MM.1S (cell line): ENCODE measurements around the gene CCNB2.

Experiments used
- EZH2 ChIP-seq: fragments of 300-600 bp; sonication (generic); optimal IDR thresholded peaks from 2 replicates; pipeline ENCODE3; 2017; ENCODE audit warnings: low read depth, mild to moderate bottlenecking, antibody characterized with exemption, low read length, mixed read lengths
- EZH2phosphoT487 ChIP-seq: fragments of 300-600 bp; sonication (generic); IDR thresholded peaks from 2 replicates; pipeline ENCODE4 v1.6.1; 2018; ENCODE audit warnings: antibody characterized with exemption, low read length
- TF ChIP-seq, protein P1 (sequence below): fragments of 300-600 bp; sonication (generic); IDR thresholded peaks from 2 replicates; pipeline ENCODE4 v1.5.1; 2016; ENCODE audit warnings: antibody characterized with exemption, low read length, mixed read lengths

GRCh38 chr15:59166601-59167265 lies 61.8 kb downstream of the CCNB2 start:
- TF ChIP-seq, protein P1, sequence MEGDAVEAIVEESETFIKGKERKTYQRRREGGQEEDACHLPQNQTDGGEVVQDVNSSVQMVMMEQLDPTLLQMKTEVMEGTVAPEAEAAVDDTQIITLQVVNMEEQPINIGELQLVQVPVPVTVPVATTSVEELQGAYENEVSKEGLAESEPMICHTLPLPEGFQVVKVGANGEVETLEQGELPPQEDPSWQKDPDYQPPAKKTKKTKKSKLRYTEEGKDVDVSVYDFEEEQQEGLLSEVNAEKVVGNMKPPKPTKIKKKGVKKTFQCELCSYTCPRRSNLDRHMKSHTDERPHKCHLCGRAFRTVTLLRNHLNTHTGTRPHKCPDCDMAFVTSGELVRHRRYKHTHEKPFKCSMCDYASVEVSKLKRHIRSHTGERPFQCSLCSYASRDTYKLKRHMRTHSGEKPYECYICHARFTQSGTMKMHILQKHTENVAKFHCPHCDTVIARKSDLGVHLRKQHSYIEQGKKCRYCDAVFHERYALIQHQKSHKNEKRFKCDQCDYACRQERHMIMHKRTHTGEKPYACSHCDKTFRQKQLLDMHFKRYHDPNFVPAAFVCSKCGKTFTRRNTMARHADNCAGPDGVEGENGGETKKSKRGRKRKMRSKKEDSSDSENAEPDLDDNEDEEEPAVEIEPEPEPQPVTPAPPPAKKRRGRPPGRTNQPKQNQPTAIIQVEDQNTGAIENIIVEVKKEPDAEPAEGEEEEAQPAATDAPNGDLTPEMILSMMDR = no peak
- TF ChIP-seq EZH2 (no peak), EZH2phosphoT487 (no peak)
